GM12865 (cell line): ENCODE results near the gene FOXC2.

Experiments
- DNase-seq: peaks from one replicate; pipeline ENCODE4 v3.0.0; 2010; ENCODE audit warnings: low read depth
- H3K4me3 ChIP-seq: 2 replicates; pipeline ENCODE4 v1.5.1; 2011; ENCODE audit warnings: mild to moderate bottlenecking, low read depth, low read length, control low read depth
- CTCF ChIP-seq: IDR thresholded peaks from 2 replicates; pipeline ENCODE4 v1.5.1; 2011; ENCODE audit warnings: low read length, control low read depth, low read depth, inconsistent platforms; ENCODE audit not compliant: insufficient read depth; ENCODE audit errors: missing control alignments

FOXC2 gene

GRCh38 chr16:86608301-86608747 is 41.7 kb downstream of the FOXC2 start:
- no peak overlapping the region for H3K4me3 ChIP-seq
- DNase-seq, result no peak
- TF ChIP-seq CTCF, result no peak

GRCh38 chr16:86609115-86609514 is 42.5 kb downstream of the FOXC2 start:
- DNase-seq, result no peak
- H3K4me3 ChIP-seq, result no peak overlapping the region
- no peak for TF ChIP-seq CTCF

GRCh38 chr16:86609661-86610060 is 43.0 kb downstream of the FOXC2 start:
- DNase-seq, result no peak
- H3K4me3 ChIP-seq, result no peak overlapping the region

GRCh38 chr16:86610779-86611524 is 44.3 kb downstream of the FOXC2 start:
- no peak for TF ChIP-seq CTCF
- DNase-seq, result no peak
- no peak overlapping the region for H3K4me3 ChIP-seq

More at GRCh38 chr16:86609661-86610060, 43.0 kb downstream of the FOXC2 start:
- TF ChIP-seq CTCF, result no peak

GRCh38 chr16:86611525-86611855 is 44.9 kb downstream of the FOXC2 start:
- H3K4me3 ChIP-seq, result no peak overlapping the region
- TF ChIP-seq CTCF, result no peak
- DNase-seq, result no peak

GRCh38 chr16:86611941-86612340 is 45.3 kb downstream of the FOXC2 start:
- no peak overlapping the region for H3K4me3 ChIP-seq
- TF ChIP-seq CTCF, result no peak
- no peak for DNase-seq

GRCh38 chr16:86614699-86615098 is 48.1 kb downstream of the FOXC2 start:
- no peak overlapping the region for H3K4me3 ChIP-seq
- DNase-seq, result no peak
- no peak for TF ChIP-seq CTCF
